B cell (primary cell): Measurements from ENCODE around the gene IAH1. TPM values are rescaled to one million over a fixed set of nuclear protein-coding genes. Genes with fewer than 3 reads are reported as not detected.

Experiments used
- ATAC-seq: fragments of 200-7000 bp; cut with Tn5 transposase; one replicate; pipeline ENCODE4 v1.10.0; 2021; ENCODE audit warnings: low read depth, mild to moderate bottlenecking, moderate number of reproducible peaks, moderate library complexity
- CTCF ChIA-PET: fragments of 350-600 bp; sonication (Branson Sonifier 250); formaldehyde crosslinking; loops from one replicate; lab custom pipeline; 2021; ENCODE audit warnings: antibody characterized with exemption, inconsistent platforms; lab: Charles Lee
- POLR2A ChIA-PET: fragments of 350-600 bp; sonication (Branson Sonifier 250); formaldehyde crosslinking; loops from one replicate; lab custom pipeline; 2021; ENCODE audit warnings: antibody characterized with exemption; lab: Charles Lee
- DNase-seq: peaks from one replicate; pipeline ENCODE4 v3.0.0; 2013
- H2AFZ ChIP-seq: 2 replicates; pipeline ENCODE4 v1.6.1; 2012; ENCODE audit warnings: mild to moderate bottlenecking, low read depth, low read length; ENCODE audit not compliant: insufficient read depth, poor library complexity, severe bottlenecking
- H3K27ac ChIP-seq, 2 donors: 1 replicate in 1 of 2; 2 replicates in 1 of 2; pipeline ENCODE4 v1.5.1; 2012 to 2013; ENCODE audit warnings: low read length in 2 of 2, mild to moderate bottlenecking in 2 of 2, moderate library complexity in 1 of 2
- H3K27me3 ChIP-seq, 4 experiments: fragments of 200-600 bp in 1 of 4; sonication (generic) in 1 of 4; replicated peaks in 1 of 4; 1 replicate in 2 of 4; 2 replicates in 2 of 4; pipeline versions ENCODE4 v1.6.1 to v1.7.0; 2013 to 2016; ENCODE audit warnings: low read length in 3 of 4, mild to moderate bottlenecking in 2 of 4, mixed read lengths in 1 of 4, moderate library complexity in 1 of 4; ENCODE audit not compliant: insufficient read depth in 4 of 4, control insufficient read depth in 3 of 4; ENCODE audit errors: control extremely low read depth in 1 of 4
- H3K36me3 ChIP-seq, 2 experiments: replicated peaks in 1 of 2; 1 replicate in 1 of 2; 2 replicates in 1 of 2; pipeline versions ENCODE4 v1.6.1 to v1.7.1; 2013; ENCODE audit warnings: low read length in 1 of 2; ENCODE audit not compliant: insufficient read depth in 2 of 2, control insufficient read depth in 1 of 2; ENCODE audit errors: control extremely low read depth in 1 of 2, extremely low read depth in 1 of 2
- H3K4me1 ChIP-seq, 2 donors: fragments of 200-600 bp in 1 of 2; sonication (generic) in 1 of 2; 1 replicate in 1 of 2; 2 replicates in 1 of 2; pipeline versions ENCODE4 v1.5.1 to v1.6.1; 2013 to 2017; ENCODE audit warnings: low read length in 2 of 2; ENCODE audit not compliant: control insufficient read depth in 2 of 2, insufficient read depth in 2 of 2
- H3K4me2 ChIP-seq: replicated peaks from 2 replicates; pipeline ENCODE3; 2012; ENCODE audit warnings: mild to moderate bottlenecking, low read depth, low read length; ENCODE audit not compliant: poor library complexity, severe bottlenecking
- H3K4me3 ChIP-seq, 5 experiments: fragments of 200-600 bp in 1 of 5; sonication (generic) in 1 of 5; 1 replicate in 3 of 5; 2 replicates in 2 of 5; pipeline versions ENCODE4 v1.5.1 to v1.7.0; 2011 to 2016; ENCODE audit warnings: low read length in 4 of 5, mild to moderate bottlenecking in 4 of 5, low read depth in 2 of 5, control low read depth in 1 of 5, moderate library complexity in 1 of 5; ENCODE audit not compliant: insufficient read depth in 1 of 5; ENCODE audit errors: control extremely low read depth in 1 of 5, extremely low read depth in 1 of 5
- H3K79me2 ChIP-seq: fragments of 200-600 bp; sonication (generic); one replicate; pipeline ENCODE4 v1.6.0; 2016; ENCODE audit warnings: low read length; ENCODE audit not compliant: control insufficient read depth, insufficient read depth
- H3K9ac ChIP-seq: fragments of 200-600 bp; sonication (generic); 2 replicates; pipeline ENCODE4 v1.6.1; 2017; ENCODE audit warnings: mild to moderate bottlenecking, low read length, moderate library complexity
- H3K9me3 ChIP-seq, 3 donors: one replicate each; pipeline versions ENCODE4 v1.6.1 to v1.7.1; 2013; ENCODE audit warnings: low read length in 2 of 3; ENCODE audit not compliant: control insufficient read depth in 2 of 3, insufficient read depth in 1 of 3; ENCODE audit errors: control extremely low read depth in 1 of 3
- H4K20me1 ChIP-seq: 2 replicates; pipeline ENCODE4 v1.6.0; 2012; ENCODE audit warnings: mild to moderate bottlenecking, low read length; ENCODE audit not compliant: insufficient read depth, control insufficient read depth, poor library complexity, severe bottlenecking
- H3K27ac Mint-ChIP-seq: one replicate; pipeline ENCODE4 v1.8.0; 2021; ENCODE audit warnings: mixed read lengths
- H3K27me3 Mint-ChIP-seq: one replicate; pipeline ENCODE4 v1.8.0; 2021; ENCODE audit warnings: mixed read lengths
- H3K4me1 Mint-ChIP-seq: one replicate; pipeline ENCODE4 v1.8.0; 2021; ENCODE audit warnings: mixed read lengths
- H3K4me3 Mint-ChIP-seq: one replicate; pipeline ENCODE4 v1.8.0; 2021; ENCODE audit warnings: mixed read lengths
- H3K9me3 Mint-ChIP-seq: one replicate; pipeline ENCODE4 v1.8.0; 2022; ENCODE audit warnings: mixed read lengths; ENCODE audit not compliant: insufficient read depth
- CTCF ChIP-seq: fragments of 200-600 bp; IDR thresholded peaks from one replicate; pipeline ENCODE4 v1.8.0; 2022; ENCODE audit warnings: antibody characterized with exemption, mild to moderate bottlenecking
- EZH2 ChIP-seq: IDR thresholded peaks from 2 replicates; pipeline ENCODE4 v1.6.1; 2012; ENCODE audit warnings: borderline replicate concordance, low read depth, mild to moderate bottlenecking, moderate library complexity, low read length; ENCODE audit not compliant: insufficient read depth, poor library complexity, severe bottlenecking
- WGBS: methylation state at CpG from one replicate; pipeline ENCODE4 v1.1.5; 2013; ENCODE audit warnings: missing lambda C conversion rate; ENCODE audit not compliant: insufficient coverage; 5-methylcytosine and 5-hydroxymethylcytosine counted together
- intact Hi-C: fragments of 100-400 bp; cut with micrococcal nuclease; formaldehyde crosslinking; loops from one replicate; pipeline ENCODE4 v1.10.0; 2022
- polyA plus RNA-seq: library from polyadenylated mRNA; depleted of rRNA; stranded (reverse); fragments of >200 nt; gene quantifications from 2 replicates; pipeline ENCODE4 v1.2.3, GENCODE V29; 2012
- total RNA-seq, 2 donors: library from RNA; stranded (reverse); fragments of 120-200 nt in 1 of 2; gene quantifications; 1 replicate in 1 of 2; 2 replicates in 1 of 2; pipeline versions ENCODE4 v1.2.3 to v1.2.4, GENCODE V29; 2013 to 2022

Gene IAH1
- total and polyA plus RNA-seq, 2 donors (not counting 1 experiment from before 2014, with no cell fraction given), result 33.3 to 54.8 TPM

- Mint-ChIP-seq H3K4me3 (no peak overlapping the region), H3K4me1 (peaks cover 23% of the 10 kb centered on the region), H3K27me3 (no peaks in the 10 kb centered on the region), H3K27ac (no peak overlapping the region), H3K9me3 (no peaks in the 10 kb centered on the region)
- peaks cover 20 to 24% of the 10 kb centered on the region in 2 donors for H3K4me1 ChIP-seq
- H3K4me2 ChIP-seq, result no peak overlapping the region
- CTCF ChIA-PET, result no interaction called here
- H3K9me3 ChIP-seq, result peaks cover 0 to 5% (median 0%) of the 10 kb centered on the region in 3 donors
- intact Hi-C loops, result loop anchor here (5.0 kb wide), 1 partner anchor 371 kb away; the partner anchor contains the start of gene TAF1B
- no peak overlapping the region for H3K4me3 ChIP-seq
- ATAC-seq, result no peak
- no peak overlapping the region for H2AFZ ChIP-seq
- H3K79me2 ChIP-seq, result peaks cover 19% of the 10 kb centered on the region
- POLR2A ChIA-PET, result no interaction called here
- H3K36me3 ChIP-seq, result peaks cover 0 to 16% of the 10 kb centered on the region in 2 experiments
- 93% methylated on average over 3 of the region's 5 CpGs for WGBS
- TF ChIP-seq EZH2 (no peak), CTCF (no peak)
- no peak overlapping the region for H3K9ac ChIP-seq
- H4K20me1 ChIP-seq, result peaks cover 14% of the 10 kb centered on the region
- DNase-seq, result no peak
- H3K27ac ChIP-seq, result no peak overlapping the region
- no peaks in the 10 kb centered on the region for H3K27me3 ChIP-seq
Measured at GRCh38 chr2:9471206-9471605, 3.1 kb upstream of the IAH1 start.

GRCh38 chr2:9472511-9472910 is 1.8 kb upstream of the IAH1 start:
- POLR2A ChIA-PET, result interaction anchor here (0.7 kb wide), 1 partner anchor 31 kb away, joined by 5 read pairs; no protein-coding TSS in a partner anchor

More at GRCh38 chr2:9472511-9472910, 1.8 kb upstream of the IAH1 start:
- H3K9me3 ChIP-seq, result peaks cover 0 to 4% (median 0%) of the 10 kb centered on the region in 3 donors
- no peak overlapping the region for H3K27ac ChIP-seq
- Mint-ChIP-seq H3K4me3 (peak overlapping the region; percentile 84), H3K9me3 (no peaks in the 10 kb centered on the region), H3K4me1 (peaks cover 34% of the 10 kb centered on the region), H3K27me3 (no peaks in the 10 kb centered on the region), H3K27ac (peak overlapping the region; percentile 48)
- CTCF ChIA-PET, result no interaction called here
- H3K79me2 ChIP-seq, result peaks cover 30% of the 10 kb centered on the region
- peaks cover 0 to 19% of the 10 kb centered on the region in 2 experiments for H3K36me3 ChIP-seq
- H3K4me3 ChIP-seq, result no peak overlapping the region
- H3K9ac ChIP-seq, result no peak overlapping the region
- DNase-seq (no peak), ATAC-seq (no peak)
- H2AFZ ChIP-seq, result no peak overlapping the region
- WGBS, result 50% methylated on average over 7 of the region's 9 CpGs
- H3K27me3 ChIP-seq, result no peaks in the 10 kb centered on the region
- H4K20me1 ChIP-seq, result peaks cover 15% of the 10 kb centered on the region
- no peak overlapping the region for H3K4me2 ChIP-seq
- TF ChIP-seq CTCF, result no peak
- no peak for TF ChIP-seq EZH2
- intact Hi-C loops, result loop anchor here (2.0 to 5.0 kb wide), 2 partner anchors 158 to 370 kb away; partner anchors contain the start of genes TAF1B and YWHAQ
- H3K4me1 ChIP-seq, result peaks cover 21 to 29% of the 10 kb centered on the region in 2 donors
